Measurements from ENCODE around the gene SFXN4. TPM values are rescaled to one million over a fixed set of nuclear protein-coding genes. Genes with fewer than 3 reads are reported as not detected.
"Not testable (repeated sequence)": the region's sequence is repeated elsewhere in the genome, so short reads cannot be mapped to it uniquely, and the experiment has no call there.

Gene SFXN4
- total RNA-seq, 1 experiment from 2014 or later: 31.8 TPM

DNA sequence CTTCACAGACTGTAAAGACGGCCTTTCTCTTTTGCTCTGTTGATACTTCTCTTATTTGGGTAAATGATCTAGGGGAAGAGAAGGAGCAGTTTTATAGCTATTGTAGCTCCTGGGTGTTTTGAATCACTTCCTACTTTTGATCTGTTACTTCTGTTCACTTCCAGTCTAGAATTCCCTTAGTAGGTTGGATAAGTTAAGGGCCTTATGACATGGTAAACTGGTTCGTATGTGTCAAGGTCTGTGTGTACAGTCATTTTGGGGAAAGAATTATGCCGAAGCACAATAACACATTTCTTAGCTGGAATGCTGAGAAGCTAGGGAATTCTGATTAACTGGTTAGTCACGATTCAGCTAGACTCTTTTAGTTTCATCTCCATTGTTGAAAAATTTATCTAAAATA, 53.5 kb downstream of the SFXN4 start:
- DNase-seq (ENCODE audit: low read depth): no peak

DNA sequence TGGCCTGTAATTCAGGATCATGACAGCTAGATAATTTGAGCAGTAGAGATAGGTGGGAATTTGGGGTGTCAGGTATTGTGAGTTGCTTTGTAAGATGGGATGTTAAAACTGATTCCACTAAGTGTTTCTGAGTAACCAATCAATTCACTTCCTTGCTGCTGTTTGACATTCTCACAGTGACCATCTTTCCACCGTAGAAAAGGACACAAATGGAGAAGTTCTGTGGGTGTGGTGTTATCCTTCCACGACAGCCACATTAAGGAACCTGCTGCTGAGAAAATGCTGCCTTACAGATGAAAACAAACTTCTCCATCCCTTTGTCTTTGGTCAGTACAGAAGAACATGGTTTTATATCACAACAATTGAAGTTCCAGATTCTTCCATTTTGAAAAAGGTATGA, 57.7 kb downstream of the SFXN4 start:
- not testable (repeated sequence) for DNase-seq (ENCODE audit: low read depth)

DNA sequence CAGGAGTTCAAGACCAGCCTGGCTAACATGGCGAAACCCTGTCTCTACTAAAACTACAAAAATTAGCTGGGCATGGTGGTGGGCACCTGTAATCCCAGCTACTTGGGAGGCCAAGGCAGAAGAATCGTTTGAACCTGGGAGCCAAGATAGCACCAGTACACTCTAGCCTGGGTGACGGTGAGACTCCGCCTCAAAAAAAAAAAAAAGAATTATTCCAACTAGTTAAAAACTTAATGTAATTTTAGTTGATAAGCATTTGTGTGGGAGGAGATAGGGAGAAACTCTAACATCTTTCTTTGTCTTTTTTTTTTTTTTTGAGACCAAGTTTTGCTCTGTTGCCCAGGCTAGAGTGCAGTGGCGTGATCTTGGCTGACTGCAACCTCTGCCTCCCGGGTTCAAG, 58.4 kb downstream of the SFXN4 start:
- DNase-seq (ENCODE audit: low read depth): not testable (repeated sequence)

DNA sequence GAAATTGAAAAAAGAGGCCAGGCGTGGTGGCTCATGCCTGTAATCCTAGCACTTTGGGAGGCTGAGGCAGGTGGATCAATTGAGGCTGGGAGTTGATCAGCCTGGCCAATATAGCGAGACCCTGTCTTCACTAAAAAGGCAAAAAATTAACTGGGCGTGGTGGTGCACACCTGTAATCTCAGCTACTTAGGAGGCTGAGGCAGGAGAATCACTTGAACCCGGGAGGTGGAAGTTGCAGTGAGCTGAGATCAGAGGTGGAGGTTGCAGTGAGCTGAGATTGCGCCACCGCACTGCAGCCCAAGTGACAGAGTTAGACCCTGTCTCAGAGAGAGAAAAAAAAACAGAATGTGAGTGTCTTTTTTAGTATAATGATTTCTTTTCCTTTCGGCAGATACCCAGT, 59.6 kb downstream of the SFXN4 start:
- DNase-seq (ENCODE audit: low read depth): not testable (repeated sequence)

DNA sequence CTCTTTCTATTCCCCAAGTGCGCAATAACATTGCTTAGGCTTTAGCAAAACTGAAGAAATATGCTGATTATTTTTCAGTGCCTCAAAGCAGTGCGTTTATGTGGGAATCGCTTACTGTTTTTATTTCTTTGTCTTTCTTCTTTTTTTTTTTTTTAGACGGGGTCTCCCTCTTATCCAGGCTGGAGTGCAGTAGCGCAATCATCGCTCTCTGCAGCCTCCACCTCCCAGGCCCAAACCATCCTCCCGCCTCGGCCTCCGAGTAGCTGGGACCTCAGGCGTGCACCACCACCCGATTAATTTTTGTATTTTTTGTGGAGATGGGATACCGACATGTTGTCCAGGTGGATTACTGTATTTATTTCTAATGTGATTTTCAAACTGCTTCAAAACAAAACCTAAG, 60.4 kb downstream of the SFXN4 start:
- no peak for DNase-seq (ENCODE audit: low read depth)

DNA sequence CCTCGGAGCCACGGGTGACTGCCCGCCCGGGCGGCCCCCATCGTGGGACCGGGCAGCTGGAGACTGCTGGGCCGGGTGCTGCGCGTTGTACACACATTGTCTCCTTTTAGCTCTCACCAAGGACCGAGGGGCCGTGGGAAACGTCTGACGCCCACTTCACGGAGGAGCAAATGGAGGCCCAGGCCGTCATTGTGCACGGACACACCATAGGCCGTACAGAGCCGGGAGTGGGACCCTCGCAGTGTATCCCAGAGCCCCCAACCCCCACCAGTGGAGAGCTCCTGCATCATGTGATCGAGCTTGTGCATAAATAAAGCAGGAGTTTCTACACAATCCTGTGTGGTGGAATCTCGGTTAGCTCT, 60.9 kb downstream of the SFXN4 start:
- peak; percentile 13 for DNase-seq (ENCODE audit: low read depth)

DNA sequence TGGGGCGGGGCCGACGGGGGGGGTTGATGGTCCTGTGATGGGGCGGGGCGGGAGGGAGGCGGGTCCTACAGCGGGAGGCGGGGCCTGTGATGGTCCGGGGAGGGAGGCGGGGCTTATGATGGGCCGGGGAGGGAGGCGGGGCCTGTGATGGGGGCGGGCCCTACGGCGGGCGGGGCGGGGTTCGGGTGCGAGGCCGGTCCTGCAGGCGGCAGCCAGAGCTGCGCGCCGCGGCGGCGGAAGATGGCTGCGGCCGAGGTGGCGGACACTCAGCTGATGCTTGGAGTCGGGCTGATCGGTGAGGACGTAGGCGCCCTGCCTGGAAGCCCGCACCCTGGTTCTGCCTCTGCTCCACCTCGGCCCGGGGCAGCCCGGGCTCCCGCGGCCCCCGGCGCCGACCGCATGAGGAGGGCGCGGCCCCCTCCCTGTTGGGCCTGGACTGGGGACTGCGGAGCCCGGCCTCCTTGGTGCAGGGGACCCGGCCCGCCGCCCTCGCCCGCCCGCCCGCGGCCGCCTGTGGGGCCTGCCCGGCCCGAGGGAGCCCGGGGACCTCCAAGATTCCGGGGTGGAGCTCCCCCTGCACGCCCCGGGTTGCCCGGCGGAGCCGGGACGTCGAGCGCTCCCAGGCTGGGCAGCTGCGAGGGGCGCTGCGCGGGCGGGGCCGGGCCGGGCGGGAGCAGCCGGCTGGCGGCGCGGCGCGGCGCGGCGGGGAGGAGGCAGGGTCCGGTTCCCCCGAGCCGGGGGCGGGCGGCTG, 61.4 kb downstream of the SFXN4 start, which contains the start of gene DENND10:
Gene DENND10, plus strand, starts transcription at position 211 of the 751 bp plus-strand sequence. Its CDS starts 30 bp downstream, at position 241.
- peak; percentile 60 for DNase-seq (ENCODE audit: low read depth)

DNA sequence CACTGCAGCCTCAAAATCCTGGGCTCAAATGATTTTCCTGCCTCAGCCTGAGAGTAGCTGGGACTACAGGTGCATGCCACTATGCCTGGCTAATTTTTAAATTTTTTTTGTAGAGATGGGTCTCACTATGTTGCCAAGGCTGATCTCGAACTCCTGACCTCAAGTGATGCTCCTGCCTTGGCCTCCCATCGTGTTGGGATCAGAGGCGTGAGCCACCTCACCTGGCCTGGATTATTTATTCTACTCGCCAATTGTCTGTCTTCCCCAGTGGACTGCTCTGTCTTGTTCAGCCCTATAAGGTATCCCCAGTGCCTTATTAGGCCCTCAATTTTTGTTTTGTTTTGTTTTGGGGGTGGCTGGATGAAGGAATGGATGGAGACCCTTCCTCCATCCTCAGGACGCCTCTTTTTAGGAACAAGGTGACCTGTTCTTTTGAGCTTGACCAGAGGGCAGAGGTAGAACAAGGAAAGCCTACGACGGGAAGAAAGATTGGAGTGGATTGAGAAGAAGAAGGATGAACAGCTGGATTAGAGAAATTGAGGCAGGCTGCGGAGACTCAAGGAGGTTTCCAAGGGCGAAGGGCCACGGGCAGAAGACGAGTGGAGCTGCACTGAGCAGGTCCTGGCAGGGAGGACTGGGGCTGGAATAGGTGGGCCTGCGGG, 62.1 kb downstream of the SFXN4 start:
- no peak for DNase-seq (ENCODE audit: low read depth)

DNA sequence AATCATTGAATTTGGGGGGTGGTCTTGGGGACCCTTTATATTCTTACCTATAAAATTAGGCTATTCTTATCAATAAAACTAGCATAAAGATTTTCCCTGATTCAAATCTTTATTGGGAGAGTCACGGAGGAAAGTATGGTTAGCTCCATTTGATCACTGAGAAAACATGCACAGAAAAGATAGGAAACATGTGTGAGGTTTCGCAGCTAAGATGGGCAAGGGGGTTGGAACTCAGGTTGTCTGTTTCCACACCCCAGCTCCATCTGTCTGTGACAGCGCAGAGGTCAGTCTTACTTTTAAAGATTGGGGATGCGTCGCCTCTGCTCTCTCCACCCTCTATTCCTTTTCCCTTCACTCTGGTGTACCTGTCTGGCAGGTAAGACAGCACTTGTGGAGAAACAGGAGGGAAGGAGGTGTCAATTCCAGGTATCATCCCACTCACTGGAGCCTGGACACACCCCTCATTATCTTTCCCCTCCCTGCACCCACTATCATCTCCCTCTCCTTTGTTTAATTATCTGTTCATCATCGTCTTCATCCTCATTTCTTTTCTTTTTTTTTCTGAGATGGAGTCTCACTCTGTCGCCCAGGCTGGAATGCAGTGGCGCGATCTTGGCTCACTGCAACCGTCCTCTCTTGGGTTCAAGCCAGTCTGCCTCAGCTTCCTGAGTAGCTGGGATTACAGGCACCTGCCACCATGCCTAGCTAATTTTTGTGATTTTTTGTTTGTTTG, 64.0 kb downstream of the SFXN4 start:
- DNase-seq (ENCODE audit: low read depth): no peak

DNA sequence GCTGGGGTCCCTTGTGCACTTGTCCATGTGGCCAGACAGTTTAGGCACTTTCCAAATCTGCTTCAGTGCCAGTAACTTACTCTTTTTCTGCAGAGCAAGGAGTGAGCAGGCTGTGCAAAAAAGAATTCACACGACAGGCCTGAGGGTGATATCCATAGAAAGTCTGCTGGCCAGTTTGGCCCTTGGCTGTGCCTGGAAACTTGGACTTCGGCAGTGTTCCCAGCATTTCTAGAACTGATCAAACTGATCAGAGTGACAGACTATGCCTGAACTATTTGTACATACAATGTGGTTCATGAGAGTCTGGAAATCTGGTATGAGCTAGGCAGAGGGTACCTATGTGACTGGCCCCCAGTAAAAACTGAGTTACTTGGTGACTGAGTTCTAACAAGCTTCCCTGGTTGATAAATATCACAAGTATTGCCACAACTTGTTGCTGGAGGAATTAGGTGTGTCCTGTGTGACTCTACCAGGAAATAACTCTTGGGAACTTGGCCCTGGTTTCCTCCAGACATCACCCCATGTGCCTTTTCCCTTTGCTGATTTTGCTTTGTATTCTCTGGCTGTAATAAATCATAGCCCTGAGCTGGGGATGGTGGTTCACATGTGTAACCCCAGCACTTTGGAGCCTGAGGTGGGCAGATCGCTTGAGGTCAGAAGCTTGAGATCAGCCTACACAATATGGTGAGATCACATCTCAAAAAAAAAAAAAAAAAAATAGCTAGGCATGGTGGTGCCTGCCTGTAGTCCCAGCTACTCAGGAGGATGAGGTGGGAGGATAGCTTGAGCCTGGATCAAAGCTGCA, 64.9 kb downstream of the SFXN4 start:
- DNase-seq (ENCODE audit: low read depth): no peak

DNA sequence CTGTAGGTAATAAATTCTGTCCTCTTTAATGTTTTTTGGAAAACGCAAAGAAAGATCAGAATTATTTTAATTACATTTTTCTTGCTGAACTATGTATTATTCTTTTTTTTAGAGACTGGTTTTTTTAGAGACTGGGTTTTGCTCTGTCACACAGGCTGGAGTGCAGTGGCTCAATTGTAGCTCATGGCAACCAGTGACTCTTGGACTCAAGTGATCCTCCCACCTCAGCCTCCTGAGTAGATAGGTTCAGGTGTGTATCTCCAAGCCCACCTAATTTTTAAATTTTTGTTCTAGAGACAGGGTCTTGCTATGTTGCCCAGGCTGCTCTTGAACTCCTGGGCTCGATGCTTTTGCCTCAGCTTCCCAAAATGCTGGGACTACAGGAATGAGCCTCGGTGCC, 66.9 kb downstream of the SFXN4 start:
- DNase-seq (ENCODE audit: low read depth): no peak

DNA sequence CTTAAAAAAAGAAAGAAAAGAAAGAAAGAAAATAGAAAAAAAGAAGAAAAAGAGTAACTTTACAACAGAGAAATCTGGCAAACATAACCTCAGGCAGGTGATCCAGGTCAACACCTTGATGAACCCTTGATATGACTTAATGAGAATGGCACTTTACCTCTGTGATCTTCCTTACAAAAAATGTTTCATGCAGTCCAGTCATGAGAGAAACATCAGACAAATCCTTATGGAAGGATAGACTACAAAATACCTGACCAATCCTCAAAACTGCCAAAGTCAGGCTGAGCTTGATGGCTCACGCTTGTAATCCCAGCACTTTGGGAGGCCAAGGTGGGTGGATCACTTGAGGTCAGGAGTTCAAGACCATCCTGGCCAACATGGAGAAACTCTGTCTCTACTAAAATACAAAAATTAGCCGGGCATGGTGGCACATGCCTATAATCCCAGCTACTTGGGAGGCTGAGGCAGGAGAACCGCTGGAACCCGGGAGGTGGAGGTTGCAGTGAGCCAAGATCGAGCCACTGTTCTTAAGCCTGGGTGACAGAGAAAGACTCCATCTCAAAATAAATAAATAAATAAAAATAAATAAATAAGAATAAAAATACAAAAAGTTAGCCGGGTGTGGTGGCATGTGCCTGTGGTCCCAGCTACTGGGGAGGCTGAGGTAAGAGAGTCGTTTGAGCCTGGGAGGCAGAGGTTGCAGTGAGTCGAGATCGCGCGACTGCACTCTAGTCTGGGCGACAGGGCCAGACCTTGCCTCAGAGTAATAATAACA, 68.7 kb downstream of the SFXN4 start:
- not testable (repeated sequence) for DNase-seq (ENCODE audit: low read depth)

DNA sequence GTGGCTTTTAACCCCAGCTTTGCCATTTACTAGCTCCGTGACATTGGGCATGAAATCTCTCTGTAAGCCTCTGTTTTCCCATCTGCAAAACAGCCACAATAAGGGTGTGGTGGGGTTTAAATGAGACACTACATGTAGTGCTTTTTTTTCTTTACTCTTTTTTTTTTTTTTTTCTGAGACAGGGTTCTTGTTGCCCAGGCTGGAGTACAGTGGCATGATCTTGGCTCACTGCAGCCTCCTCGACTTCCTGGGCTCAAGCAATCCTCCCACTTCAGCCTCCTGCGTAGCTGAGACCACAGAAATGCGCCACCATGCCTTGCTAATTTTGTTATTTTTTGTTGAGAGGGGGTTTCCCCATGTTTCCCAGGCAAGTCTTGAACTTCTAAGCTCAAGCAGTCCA, 69.9 kb downstream of the SFXN4 start:
- no peak for DNase-seq (ENCODE audit: low read depth)

DNA sequence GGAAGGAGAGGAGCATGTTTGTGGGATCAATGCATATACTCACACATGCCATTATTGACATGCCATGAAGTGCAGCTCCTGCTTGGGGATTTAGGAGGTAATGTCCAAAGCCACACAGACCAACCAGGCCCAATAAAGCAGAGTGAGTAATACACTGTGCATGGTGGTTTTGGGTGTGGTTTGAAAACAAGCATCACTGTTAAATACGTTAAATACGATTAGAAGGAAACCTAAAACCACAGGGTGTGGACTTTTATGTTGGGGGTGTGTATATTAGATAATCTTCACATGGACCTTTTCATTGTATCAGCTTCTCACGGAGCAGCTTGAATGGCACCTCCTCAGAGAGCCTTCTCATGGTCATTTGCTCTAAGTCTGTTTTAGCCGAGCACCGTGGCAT, 74.5 kb downstream of the SFXN4 start:
- peak; percentile 68 for DNase-seq (ENCODE audit: low read depth)

Other genes with a start within 250 kb of the SFXN4 start
- gene NANOS1, start 136.0 kb downstream of the SFXN4 start, total RNA-seq (2014; rRNA removed): 0.45 and 0.98 TPM in 2 replicates
- 116 and 140 TPM in 2 replicates for gene EIF3A, start 84.9 kb downstream of the SFXN4 start, total RNA-seq (2014; rRNA removed)
- gene DENND10, start 61.6 kb downstream of the SFXN4 start, total RNA-seq (2014; rRNA removed): 53.1 and 67.3 TPM in 2 replicates
- 248 and 297 TPM in 2 replicates for gene PRDX3, start 13.1 kb upstream of the SFXN4 start, total RNA-seq (2014; rRNA removed)
- gene GRK5, start 41.9 kb upstream of the SFXN4 start, total RNA-seq (2014; rRNA removed): 1.5 and 2.4 TPM in 2 replicates